ENCODE results near the gene PHACTR1. TPM values are rescaled to one million over a fixed set of nuclear protein-coding genes. Genes with fewer than 3 reads are reported as not detected.
"Not testable (repeated sequence)": the region's sequence is repeated elsewhere in the genome, so short reads cannot be mapped to it uniquely, and the experiment has no call there.

PHACTR1 gene
- total RNA-seq, 1 experiment from 2014 or later: 15.5 TPM

DNA sequence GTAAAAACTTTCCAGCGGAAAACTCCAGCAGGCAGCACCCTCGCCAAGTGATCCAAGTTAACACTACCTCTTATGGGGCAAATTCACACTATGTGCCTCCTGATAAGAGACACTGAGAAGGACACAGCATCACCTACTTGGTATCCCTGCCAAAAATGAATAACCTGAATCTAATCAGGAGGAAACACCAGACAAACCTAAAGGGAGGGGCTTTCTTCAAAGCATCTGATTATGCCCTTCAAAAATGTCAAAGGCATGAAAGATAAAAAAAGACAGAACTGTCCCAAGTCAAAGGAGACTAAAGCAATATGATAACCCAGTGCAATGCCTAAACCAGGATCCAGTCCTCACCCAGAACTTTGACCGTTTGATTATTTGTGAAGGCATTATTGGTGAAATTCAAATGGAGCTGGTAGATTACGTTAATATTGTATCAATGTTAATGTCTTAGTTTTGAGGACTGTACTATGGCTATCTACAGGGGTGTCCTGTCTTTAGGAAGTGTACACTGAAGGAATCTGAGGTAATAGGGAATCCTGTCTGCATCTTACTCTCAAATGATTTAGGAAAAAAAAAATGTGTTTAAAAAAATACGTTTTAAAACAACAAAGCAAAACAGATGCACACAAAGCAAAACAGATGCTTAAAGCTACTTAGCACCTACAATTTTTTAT, 603.5 kb downstream of the PHACTR1 start:
- Mint-ChIP-seq H3K27ac (no peak overlapping the region), H3K27me3 (ENCODE audit: low read depth) (no peaks in the 10 kb centered on the region), H3K4me3 (no peak overlapping the region), H3K4me1 (no peaks in the 10 kb centered on the region), H3K36me3 (peaks cover 78% of the 10 kb centered on the region), H3K9me3 (no peaks in the 10 kb centered on the region)
- DNase-seq (ENCODE audit: low spot score) (no peak), ATAC-seq (no peak)
- POLR2A ChIA-PET: no interaction called here
- no peak for TF ChIP-seq NFYB (CRISPR knock-in tag; conservative IDR thresholded peaks at IDR 0.05; ENCODE audit: low read depth)
- TF ChIP-seq SMAD4 (CRISPR knock-in tag; IDR thresholded peaks at IDR 0.05): no peak
- TF ChIP-seq, protein P1, sequence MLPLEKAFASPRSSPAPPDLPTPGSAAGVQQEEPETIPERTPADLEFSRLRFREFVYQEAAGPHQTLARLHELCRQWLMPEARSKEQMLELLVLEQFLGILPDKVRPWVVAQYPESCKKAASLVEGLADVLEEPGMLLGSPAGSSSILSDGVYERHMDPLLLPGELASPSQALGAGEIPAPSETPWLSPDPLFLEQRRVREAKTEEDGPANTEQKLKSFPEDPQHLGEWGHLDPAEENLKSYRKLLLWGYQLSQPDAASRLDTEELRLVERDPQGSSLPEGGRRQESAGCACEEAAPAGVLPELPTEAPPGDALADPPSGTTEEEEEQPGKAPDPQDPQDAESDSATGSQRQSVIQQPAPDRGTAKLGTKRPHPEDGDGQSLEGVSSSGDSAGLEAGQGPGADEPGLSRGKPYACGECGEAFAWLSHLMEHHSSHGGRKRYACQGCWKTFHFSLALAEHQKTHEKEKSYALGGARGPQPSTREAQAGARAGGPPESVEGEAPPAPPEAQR (CRISPR knock-in tag; IDR thresholded peaks at IDR 0.05): no peak
- no peak for TF ChIP-seq JAZF1 (CRISPR knock-in tag; IDR thresholded peaks at IDR 0.05)
- TF ChIP-seq, protein P2, sequence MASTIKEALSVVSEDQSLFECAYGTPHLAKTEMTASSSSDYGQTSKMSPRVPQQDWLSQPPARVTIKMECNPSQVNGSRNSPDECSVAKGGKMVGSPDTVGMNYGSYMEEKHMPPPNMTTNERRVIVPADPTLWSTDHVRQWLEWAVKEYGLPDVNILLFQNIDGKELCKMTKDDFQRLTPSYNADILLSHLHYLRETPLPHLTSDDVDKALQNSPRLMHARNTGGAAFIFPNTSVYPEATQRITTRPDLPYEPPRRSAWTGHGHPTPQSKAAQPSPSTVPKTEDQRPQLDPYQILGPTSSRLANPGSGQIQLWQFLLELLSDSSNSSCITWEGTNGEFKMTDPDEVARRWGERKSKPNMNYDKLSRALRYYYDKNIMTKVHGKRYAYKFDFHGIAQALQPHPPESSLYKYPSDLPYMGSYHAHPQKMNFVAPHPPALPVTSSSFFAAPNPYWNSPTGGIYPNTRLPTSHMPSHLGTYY (CRISPR knock-in tag; IDR thresholded peaks at IDR 0.05): no peak
- no peak for TF ChIP-seq ZNF423 (CRISPR knock-in tag; IDR thresholded peaks at IDR 0.05)
- TF ChIP-seq ZNF317 (CRISPR knock-in tag; IDR thresholded peaks at IDR 0.05; ENCODE audit: borderline replicate concordance, low read depth): no peak
- TF ChIP-seq, protein P3, sequence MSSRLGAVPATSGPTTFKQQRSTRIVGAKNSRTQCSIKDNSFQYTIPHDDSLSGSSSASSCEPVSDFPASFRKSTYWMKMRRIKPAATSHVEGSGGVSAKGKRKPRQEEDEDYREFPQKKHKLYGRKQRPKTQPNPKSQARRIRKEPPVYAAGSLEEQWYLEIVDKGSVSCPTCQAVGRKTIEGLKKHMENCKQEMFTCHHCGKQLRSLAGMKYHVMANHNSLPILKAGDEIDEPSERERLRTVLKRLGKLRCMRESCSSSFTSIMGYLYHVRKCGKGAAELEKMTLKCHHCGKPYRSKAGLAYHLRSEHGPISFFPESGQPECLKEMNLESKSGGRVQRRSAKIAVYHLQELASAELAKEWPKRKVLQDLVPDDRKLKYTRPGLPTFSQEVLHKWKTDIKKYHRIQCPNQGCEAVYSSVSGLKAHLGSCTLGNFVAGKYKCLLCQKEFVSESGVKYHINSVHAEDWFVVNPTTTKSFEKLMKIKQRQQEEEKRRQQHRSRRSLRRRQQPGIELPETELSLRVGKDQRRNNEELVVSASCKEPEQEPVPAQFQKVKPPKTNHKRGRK (CRISPR knock-in tag; IDR thresholded peaks at IDR 0.05; ENCODE audit: borderline replicate concordance): no peak
- TF ChIP-seq, protein P4, sequence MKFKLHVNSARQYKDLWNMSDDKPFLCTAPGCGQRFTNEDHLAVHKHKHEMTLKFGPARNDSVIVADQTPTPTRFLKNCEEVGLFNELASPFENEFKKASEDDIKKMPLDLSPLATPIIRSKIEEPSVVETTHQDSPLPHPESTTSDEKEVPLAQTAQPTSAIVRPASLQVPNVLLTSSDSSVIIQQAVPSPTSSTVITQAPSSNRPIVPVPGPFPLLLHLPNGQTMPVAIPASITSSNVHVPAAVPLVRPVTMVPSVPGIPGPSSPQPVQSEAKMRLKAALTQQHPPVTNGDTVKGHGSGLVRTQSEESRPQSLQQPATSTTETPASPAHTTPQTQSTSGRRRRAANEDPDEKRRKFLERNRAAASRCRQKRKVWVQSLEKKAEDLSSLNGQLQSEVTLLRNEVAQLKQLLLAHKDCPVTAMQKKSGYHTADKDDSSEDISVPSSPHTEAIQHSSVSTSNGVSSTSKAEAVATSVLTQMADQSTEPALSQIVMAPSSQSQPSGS (CRISPR knock-in tag; IDR thresholded peaks at IDR 0.05; ENCODE audit: borderline replicate concordance, low read depth): no peak
- TF ChIP-seq, protein P5, sequence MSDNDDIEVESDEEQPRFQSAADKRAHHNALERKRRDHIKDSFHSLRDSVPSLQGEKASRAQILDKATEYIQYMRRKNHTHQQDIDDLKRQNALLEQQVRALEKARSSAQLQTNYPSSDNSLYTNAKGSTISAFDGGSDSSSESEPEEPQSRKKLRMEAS (CRISPR knock-in tag; IDR thresholded peaks at IDR 0.05): no peak
- TF ChIP-seq, protein P6, sequence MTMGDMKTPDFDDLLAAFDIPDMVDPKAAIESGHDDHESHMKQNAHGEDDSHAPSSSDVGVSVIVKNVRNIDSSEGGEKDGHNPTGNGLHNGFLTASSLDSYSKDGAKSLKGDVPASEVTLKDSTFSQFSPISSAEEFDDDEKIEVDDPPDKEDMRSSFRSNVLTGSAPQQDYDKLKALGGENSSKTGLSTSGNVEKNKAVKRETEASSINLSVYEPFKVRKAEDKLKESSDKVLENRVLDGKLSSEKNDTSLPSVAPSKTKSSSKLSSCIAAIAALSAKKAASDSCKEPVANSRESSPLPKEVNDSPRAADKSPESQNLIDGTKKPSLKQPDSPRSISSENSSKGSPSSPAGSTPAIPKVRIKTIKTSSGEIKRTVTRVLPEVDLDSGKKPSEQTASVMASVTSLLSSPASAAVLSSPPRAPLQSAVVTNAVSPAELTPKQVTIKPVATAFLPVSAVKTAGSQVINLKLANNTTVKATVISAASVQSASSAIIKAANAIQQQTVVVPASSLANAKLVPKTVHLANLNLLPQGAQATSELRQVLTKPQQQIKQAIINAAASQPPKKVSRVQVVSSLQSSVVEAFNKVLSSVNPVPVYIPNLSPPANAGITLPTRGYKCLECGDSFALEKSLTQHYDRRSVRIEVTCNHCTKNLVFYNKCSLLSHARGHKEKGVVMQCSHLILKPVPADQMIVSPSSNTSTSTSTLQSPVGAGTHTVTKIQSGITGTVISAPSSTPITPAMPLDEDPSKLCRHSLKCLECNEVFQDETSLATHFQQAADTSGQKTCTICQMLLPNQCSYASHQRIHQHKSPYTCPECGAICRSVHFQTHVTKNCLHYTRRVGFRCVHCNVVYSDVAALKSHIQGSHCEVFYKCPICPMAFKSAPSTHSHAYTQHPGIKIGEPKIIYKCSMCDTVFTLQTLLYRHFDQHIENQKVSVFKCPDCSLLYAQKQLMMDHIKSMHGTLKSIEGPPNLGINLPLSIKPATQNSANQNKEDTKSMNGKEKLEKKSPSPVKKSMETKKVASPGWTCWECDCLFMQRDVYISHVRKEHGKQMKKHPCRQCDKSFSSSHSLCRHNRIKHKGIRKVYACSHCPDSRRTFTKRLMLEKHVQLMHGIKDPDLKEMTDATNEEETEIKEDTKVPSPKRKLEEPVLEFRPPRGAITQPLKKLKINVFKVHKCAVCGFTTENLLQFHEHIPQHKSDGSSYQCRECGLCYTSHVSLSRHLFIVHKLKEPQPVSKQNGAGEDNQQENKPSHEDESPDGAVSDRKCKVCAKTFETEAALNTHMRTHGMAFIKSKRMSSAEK (CRISPR knock-in tag; IDR thresholded peaks at IDR 0.05; ENCODE audit: borderline replicate concordance): no peak
- TF ChIP-seq, protein P7, sequence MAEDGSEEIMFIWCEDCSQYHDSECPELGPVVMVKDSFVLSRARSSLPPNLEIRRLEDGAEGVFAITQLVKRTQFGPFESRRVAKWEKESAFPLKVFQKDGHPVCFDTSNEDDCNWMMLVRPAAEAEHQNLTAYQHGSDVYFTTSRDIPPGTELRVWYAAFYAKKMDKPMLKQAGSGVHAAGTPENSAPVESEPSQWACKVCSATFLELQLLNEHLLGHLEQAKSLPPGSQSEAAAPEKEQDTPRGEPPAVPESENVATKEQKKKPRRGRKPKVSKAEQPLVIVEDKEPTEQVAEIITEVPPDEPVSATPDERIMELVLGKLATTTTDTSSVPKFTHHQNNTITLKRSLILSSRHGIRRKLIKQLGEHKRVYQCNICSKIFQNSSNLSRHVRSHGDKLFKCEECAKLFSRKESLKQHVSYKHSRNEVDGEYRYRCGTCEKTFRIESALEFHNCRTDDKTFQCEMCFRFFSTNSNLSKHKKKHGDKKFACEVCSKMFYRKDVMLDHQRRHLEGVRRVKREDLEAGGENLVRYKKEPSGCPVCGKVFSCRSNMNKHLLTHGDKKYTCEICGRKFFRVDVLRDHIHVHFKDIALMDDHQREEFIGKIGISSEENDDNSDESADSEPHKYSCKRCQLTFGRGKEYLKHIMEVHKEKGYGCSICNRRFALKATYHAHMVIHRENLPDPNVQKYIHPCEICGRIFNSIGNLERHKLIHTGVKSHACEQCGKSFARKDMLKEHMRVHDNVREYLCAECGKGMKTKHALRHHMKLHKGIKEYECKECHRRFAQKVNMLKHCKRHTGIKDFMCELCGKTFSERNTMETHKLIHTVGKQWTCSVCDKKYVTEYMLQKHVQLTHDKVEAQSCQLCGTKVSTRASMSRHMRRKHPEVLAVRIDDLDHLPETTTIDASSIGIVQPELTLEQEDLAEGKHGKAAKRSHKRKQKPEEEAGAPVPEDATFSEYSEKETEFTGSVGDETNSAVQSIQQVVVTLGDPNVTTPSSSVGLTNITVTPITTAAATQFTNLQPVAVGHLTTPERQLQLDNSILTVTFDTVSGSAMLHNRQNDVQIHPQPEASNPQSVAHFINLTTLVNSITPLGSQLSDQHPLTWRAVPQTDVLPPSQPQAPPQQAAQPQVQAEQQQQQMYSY (CRISPR knock-in tag; IDR thresholded peaks at IDR 0.05): no peak
- TF ChIP-seq GABPB1 (CRISPR knock-in tag; IDR thresholded peaks at IDR 0.05): no peak
- TF ChIP-seq ZNF138 (CRISPR knock-in tag; conservative IDR thresholded peaks at IDR 0.05): no peak
- TF ChIP-seq ZNF263 (CRISPR knock-in tag; IDR thresholded peaks at IDR 0.05; ENCODE audit: low read depth): no peak
- TF ChIP-seq, protein P8, sequence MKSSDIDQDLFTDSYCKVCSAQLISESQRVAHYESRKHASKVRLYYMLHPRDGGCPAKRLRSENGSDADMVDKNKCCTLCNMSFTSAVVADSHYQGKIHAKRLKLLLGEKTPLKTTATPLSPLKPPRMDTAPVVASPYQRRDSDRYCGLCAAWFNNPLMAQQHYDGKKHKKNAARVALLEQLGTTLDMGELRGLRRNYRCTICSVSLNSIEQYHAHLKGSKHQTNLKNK (CRISPR knock-in tag; IDR thresholded peaks at IDR 0.05): no peak
- CTCF ChIA-PET: no interaction called here

DNA sequence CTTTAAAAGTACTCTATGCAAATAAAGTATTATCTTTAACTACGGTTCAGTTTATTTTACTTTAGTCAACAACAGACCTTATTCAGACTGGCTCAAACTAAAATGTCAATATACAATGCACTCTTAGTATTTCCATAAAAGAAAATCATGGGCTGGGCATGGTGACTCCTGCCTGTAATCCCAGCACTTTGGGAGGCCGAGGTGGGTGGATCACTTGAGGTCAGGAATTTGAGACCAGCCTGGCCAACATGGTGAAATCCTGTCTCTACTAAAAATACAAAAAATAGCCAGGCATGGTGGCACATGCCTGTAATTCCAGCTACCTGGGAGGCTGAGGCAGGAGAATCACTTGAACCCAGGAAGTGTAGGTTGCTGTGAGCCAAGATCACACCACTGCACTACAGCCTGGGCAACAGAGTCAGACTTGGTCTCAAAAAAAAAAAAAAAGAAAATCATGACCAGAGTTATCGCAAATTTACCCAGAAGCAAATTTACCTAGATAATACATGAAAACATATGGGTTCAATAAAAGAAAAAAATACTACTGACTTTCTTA, 609.5 kb downstream of the PHACTR1 start:
- POLR2A ChIA-PET; ATAC-seq; H3K27ac Mint-ChIP-seq; H3K9me3 Mint-ChIP-seq; CTCF ChIA-PET; DNase-seq (ENCODE audit: low spot score); H3K27me3 Mint-ChIP-seq (ENCODE audit: low read depth): not testable (repeated sequence)
- Mint-ChIP-seq H3K4me1 (peaks cover 22% of the 10 kb centered on the region), H3K36me3 (peaks cover 38% of the 10 kb centered on the region), H3K4me3 (peak overlapping the region; percentile 89)

All from WTC11 (cell line).